VCaP (cell line): ENCODE measurements around the gene KCNMB2.
A peak's percentile ranks its signal among the peaks of the same experiment; 100 is the strongest.
"Not testable (repeated sequence)": the region's sequence is repeated elsewhere in the genome, so short reads cannot be mapped to it uniquely, and the experiment has no call there.

Experiments used
- H3K27ac ChIP-seq: fragments of 450-650 bp; 2 replicates; pipeline ENCODE4 v1.5.1; 2017
- CTCF ChIP-seq: fragments of 450-650 bp; conservative IDR thresholded peaks from 2 replicates; pipeline ENCODE4 v1.5.1; 2017; ENCODE audit warnings: mild to moderate bottlenecking, moderate library complexity

KCNMB2 gene

GRCh38 chr3:178537122-178537705 is 978 bp downstream of the KCNMB2 start:
- TF ChIP-seq CTCF: no peak
- peak overlapping the region; percentile 80 for H3K27ac ChIP-seq

DNA sequence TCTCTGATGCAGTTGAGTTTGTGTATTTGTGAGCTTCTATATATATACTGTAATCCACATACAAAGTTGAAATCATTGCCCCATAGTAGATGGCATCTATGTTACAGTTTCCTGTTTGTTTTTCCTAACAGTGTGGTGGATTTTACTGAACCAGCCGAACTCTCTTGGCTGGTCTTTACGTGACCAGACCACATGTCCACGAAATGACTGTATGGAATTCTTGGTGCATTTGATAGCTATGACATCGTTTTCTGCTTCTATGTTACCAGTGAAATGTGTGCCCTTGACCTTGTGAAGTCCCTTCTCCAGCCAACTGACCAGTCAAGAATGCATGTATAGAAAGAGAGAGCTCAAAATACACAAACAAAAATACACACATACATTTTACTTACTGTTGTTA is 1.8 kb downstream of the KCNMB2 start:
- H3K27ac ChIP-seq: peak overlapping the region; percentile 80
- TF ChIP-seq CTCF: no peak

- no peak overlapping the region for H3K27ac ChIP-seq
- TF ChIP-seq CTCF: no peak
Observed at GRCh38 chr3:178540184-178540583, 3.9 kb downstream of the KCNMB2 start.

- no peak for TF ChIP-seq CTCF
Observed at GRCh38 chr3:178545337-178545736, 9.1 kb downstream of the KCNMB2 start.

GRCh38 chr3:178546079-178546478 is 9.8 kb downstream of the KCNMB2 start:
- no peak for TF ChIP-seq CTCF
- peak overlapping the region; percentile 25; the same call in 1 of the 2 replicates for H3K27ac ChIP-seq

More at GRCh38 chr3:178545337-178545736, 9.1 kb downstream of the KCNMB2 start:
- peak overlapping the region; percentile 25; the same call in 1 of the 2 replicates for H3K27ac ChIP-seq

DNA sequence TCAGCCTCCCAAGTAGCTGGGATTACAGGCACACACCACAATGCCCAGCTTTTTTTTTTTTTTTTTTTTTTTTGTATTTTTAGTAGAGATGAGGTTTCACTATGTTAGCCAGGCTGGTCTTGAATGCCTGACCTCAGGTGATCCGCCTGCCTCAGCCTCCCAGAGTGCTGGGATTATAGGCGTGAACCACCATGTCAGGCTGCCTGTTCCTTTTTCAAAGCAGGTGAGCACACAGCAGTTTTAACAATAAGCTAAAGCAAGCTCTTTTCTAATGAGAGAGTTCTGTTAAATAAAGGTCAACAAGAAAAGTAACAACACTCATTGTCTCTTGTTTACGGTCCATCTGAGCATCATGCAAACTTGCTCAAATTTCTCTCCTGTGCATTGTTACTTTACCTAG is 13.2 kb downstream of the KCNMB2 start:
- not testable (repeated sequence) for H3K27ac ChIP-seq

DNA sequence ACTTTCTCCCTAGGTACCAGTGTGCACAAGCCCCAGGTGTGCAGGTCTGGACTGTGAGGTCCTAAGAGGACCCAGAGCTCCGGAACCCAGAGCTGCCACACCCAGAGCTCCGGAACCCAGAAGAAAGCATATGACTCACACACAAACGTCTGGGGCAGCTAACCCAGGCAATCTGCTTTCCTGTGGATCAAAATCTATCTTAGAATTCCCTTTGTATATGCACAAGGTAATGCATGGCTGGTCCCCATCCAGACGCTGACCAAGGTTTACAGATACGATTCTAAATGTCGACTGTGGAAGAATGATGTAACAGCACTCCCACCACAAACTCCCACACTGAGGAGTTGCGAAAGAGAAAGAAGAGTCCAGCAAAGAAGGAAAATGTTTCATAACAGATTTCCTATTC is 15.7 kb downstream of the KCNMB2 start:
- no peak overlapping the region for H3K27ac ChIP-seq
- no peak for TF ChIP-seq CTCF

DNA sequence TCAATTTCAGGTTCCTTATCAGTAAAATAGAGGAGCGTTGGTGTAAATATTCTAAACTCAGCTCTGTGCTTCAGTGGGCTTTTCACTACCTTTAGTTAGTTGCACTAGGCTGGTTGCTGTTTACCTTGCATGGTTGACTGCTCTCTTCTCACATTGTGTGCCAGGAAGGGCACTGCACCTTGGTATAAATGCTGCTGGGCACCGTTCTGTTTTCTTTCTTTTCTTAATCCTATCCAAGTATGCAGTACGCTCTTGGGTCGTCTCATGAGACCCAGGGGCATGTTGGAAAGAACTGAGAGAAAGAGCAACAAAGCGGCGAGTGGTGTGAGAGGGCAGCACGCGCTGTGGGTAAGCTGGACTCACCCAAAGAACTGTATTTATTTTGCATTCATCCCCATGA is 22.4 kb downstream of the KCNMB2 start:
- no peak for TF ChIP-seq CTCF
- peak overlapping the region; percentile 84 for H3K27ac ChIP-seq
